Liver (tissue), 3 donors: ENCODE data around the gene GDF9.

Source experiments
- CTCF ChIP-seq: fragments of 150-350 bp; IDR thresholded peaks from 2 replicates; pipeline ENCODE4 v1.5.1; 2017; ENCODE audit warnings: improper control_type of control experiment, low read depth, low read length; ENCODE audit not compliant: missing input control
- EGR1 ChIP-seq, 2 donors: IDR thresholded peaks; 2 replicates each; pipeline ENCODE4 v1.6.1; 2016 to 2018; ENCODE audit warnings: antibody characterized with exemption in 2 of 2, low read depth in 2 of 2
- JUND ChIP-seq, 2 donors: IDR thresholded peaks; 2 replicates each; pipeline ENCODE4 v1.6.1; 2016; ENCODE audit warnings: antibody characterized with exemption in 2 of 2
- RAD21 ChIP-seq, 2 donors: IDR thresholded peaks; 2 replicates each; pipeline ENCODE4 v1.6.1; 2016; ENCODE audit warnings: antibody characterized with exemption in 2 of 2, mild to moderate bottlenecking in 2 of 2
- RXRA ChIP-seq, 2 donors: IDR thresholded peaks; 2 replicates each; pipeline ENCODE4 v1.6.1; 2017 to 2018; ENCODE audit warnings: antibody characterized with exemption in 2 of 2, mild to moderate bottlenecking in 1 of 2
- TAF1 ChIP-seq: conservative IDR thresholded peaks from 2 replicates; pipeline ENCODE4 v1.6.1; 2016; ENCODE audit warnings: antibody characterized with exemption, mild to moderate bottlenecking
- YY1 ChIP-seq: IDR thresholded peaks from 2 replicates; pipeline ENCODE4 v1.6.1; 2016; ENCODE audit warnings: antibody characterized with exemption, mild to moderate bottlenecking
- donor health status: healthy.
- donor health status: healthy.

DNA sequence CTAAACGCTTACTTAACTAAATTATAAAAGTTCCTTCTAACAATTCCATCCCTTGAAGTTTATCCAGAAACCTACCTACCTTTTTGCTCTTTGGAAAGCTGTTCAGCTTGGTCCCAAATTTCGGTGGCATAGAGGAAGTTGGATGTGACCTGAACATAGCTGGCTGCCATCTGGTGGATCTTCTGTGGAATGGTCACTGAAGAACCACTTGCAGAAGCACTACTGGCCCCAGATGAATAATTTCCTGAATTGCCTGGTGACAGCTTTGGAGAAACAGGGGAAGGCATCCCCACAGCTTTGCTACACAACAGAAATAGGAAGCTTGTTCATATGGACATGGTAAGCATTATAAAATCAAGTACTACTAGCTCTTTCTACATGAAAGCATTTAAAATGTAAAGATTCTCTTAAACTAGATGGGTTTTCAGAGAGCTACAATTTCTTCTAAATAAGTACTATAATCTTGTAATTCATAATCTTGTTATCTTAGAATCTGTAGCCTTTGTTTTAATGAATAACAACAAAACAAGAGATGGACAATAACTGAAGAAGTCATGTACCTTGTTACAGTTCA lies 17.1 kb upstream of the GDF9 start:
- TF ChIP-seq RXRA (IDR thresholded peaks at IDR 0.05): no peak
- peak; percentile 85 to 90 for TF ChIP-seq RAD21 (IDR thresholded peaks at IDR 0.05)
- TF ChIP-seq YY1: no peak
- TF ChIP-seq JUND (IDR thresholded peaks at IDR 0.05): no peak
- peak; percentile 70 for TF ChIP-seq CTCF
- TF ChIP-seq EGR1 (IDR thresholded peaks at IDR 0.05; ENCODE audit: low read depth in 2 of 2): no peak
- TF ChIP-seq TAF1: no peak
